Esophagus muscularis mucosa (tissue), 4 donors: ENCODE measurements around the gene DCAF4. TPM values are rescaled to one million over a fixed set of nuclear protein-coding genes. Genes with fewer than 3 reads are reported as not detected.
A peak's percentile ranks its signal among the peaks of the same experiment; 100 is the strongest.
"Not testable (repeated sequence)": the region's sequence is repeated elsewhere in the genome, so short reads cannot be mapped to it uniquely, and the experiment has no call there.

ENCODE experiments used
- DNase-seq: peaks from one replicate; pipeline ENCODE4 v3.0.0-alpha.2; 2017; ENCODE audit errors: extremely low spot score
- H3K27ac ChIP-seq, 4 donors: fragments of 200-600 bp; sonication (generic); replicated peaks in 1 of 4; 1 replicate in 3 of 4; 2 replicates in 1 of 4; pipeline ENCODE4 v1.5.1; 2016 to 2019; ENCODE audit warnings: mild to moderate bottlenecking in 1 of 4
- H3K27me3 ChIP-seq, 4 donors: fragments of 200-600 bp; sonication (generic); one replicate each; pipeline versions ENCODE4 v1.5.1 to v1.6.0; 2016 to 2019
- H3K36me3 ChIP-seq, 4 donors: fragments of 200-600 bp; sonication (generic); one replicate each; pipeline ENCODE4 v1.5.1; 2016 to 2019
- H3K4me1 ChIP-seq, 4 donors: fragments of 200-600 bp; sonication (generic); one replicate each; pipeline ENCODE4 v1.5.1; 2016 to 2019
- H3K4me3 ChIP-seq, 4 donors: fragments of 200-600 bp; sonication (generic); 1 replicate in 2 of 4; 2 replicates in 2 of 4; pipeline ENCODE4 v1.5.1; 2016 to 2019; ENCODE audit warnings: mild to moderate bottlenecking in 4 of 4, moderate library complexity in 1 of 4
- H3K9me3 ChIP-seq, 4 donors: fragments of 200-600 bp; sonication (generic); 1 replicate in 3 of 4; 2 replicates in 1 of 4; pipeline ENCODE4 v1.5.1; 2016 to 2019
- EP300 ChIP-seq: sonication (generic); formaldehyde crosslinking; IDR thresholded peaks from one replicate; pipeline ENCODE4 v1.6.1; 2017; ENCODE audit warnings: antibody characterized with exemption
- POLR2A ChIP-seq: fragments of 450-650 bp; IDR thresholded peaks from one replicate; pipeline ENCODE4 v1.6.1; 2017; ENCODE audit warnings: antibody characterized with exemption, moderate library complexity, mild to moderate bottlenecking, low read depth
- POLR2AphosphoS5 ChIP-seq, 2 donors: sonication (generic); formaldehyde crosslinking; IDR thresholded peaks; one replicate each; pipeline ENCODE4 v1.6.1; 2017; ENCODE audit warnings: antibody characterized with exemption in 2 of 2
- WGBS: methylation state at CpG from one replicate; pipeline ENCODE4 v1.1.5; 2018; 5-methylcytosine and 5-hydroxymethylcytosine counted together
- intact Hi-C: fragments of 100-400 bp; cut with DNase I; formaldehyde crosslinking; loops from one replicate; pipeline ENCODE4 v1.15.1; 2023
- total RNA-seq, 4 donors: library from RNA; depleted of rRNA; stranded (reverse); fragments of >200 nt; gene quantifications; one replicate each; pipeline versions ENCODE4 v1.1.0 to v1.2.1, GENCODE V29; 2016
- TF ChIP-seq, protein P1 (sequence below), 3 experiments: fragments of 200-600 bp in 2 of 3; fragments of 450-650 bp in 1 of 3; sonication (generic) in 2 of 3; IDR thresholded peaks; one replicate each; pipeline ENCODE4 v1.5.1; 2017 to 2019; ENCODE audit warnings: antibody characterized with exemption in 3 of 3, mild to moderate bottlenecking in 2 of 3, moderate library complexity in 1 of 3

Gene DCAF4
- total RNA-seq, 4 donors from 2014 or later = 10.9 to 18.7 (median 14.7) TPM

- TF ChIP-seq EP300 (no peak), POLR2AphosphoS5 (IDR thresholded peaks at IDR 0.05) (no peak), POLR2A (no peak)
- TF ChIP-seq, protein P1, sequence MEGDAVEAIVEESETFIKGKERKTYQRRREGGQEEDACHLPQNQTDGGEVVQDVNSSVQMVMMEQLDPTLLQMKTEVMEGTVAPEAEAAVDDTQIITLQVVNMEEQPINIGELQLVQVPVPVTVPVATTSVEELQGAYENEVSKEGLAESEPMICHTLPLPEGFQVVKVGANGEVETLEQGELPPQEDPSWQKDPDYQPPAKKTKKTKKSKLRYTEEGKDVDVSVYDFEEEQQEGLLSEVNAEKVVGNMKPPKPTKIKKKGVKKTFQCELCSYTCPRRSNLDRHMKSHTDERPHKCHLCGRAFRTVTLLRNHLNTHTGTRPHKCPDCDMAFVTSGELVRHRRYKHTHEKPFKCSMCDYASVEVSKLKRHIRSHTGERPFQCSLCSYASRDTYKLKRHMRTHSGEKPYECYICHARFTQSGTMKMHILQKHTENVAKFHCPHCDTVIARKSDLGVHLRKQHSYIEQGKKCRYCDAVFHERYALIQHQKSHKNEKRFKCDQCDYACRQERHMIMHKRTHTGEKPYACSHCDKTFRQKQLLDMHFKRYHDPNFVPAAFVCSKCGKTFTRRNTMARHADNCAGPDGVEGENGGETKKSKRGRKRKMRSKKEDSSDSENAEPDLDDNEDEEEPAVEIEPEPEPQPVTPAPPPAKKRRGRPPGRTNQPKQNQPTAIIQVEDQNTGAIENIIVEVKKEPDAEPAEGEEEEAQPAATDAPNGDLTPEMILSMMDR (IDR thresholded peaks at IDR 0.05) = no peak
- Histone ChIP-seq H3K9me3 (no peaks in the 10 kb centered on the region), H3K4me3 (no peak overlapping the region), H3K27me3 (no peaks in the 10 kb centered on the region), H3K4me1 (no peaks in the 10 kb centered on the region), H3K36me3 (peaks cover 10 to 74% (median 39%) of the 10 kb centered on the region in 4 donors), H3K27ac (no peak overlapping the region)
- intact Hi-C loops = loop anchor here (1.0 kb wide), 1 partner anchor 431 kb away; no protein-coding TSS in a partner anchor
- DNase-seq = no peak
- 89% methylated on average over 8 of the region's 9 CpGs for WGBS
Observed at GRCh38 chr14:72947366-72948160, 21.3 kb downstream of the DCAF4 start.

DNA sequence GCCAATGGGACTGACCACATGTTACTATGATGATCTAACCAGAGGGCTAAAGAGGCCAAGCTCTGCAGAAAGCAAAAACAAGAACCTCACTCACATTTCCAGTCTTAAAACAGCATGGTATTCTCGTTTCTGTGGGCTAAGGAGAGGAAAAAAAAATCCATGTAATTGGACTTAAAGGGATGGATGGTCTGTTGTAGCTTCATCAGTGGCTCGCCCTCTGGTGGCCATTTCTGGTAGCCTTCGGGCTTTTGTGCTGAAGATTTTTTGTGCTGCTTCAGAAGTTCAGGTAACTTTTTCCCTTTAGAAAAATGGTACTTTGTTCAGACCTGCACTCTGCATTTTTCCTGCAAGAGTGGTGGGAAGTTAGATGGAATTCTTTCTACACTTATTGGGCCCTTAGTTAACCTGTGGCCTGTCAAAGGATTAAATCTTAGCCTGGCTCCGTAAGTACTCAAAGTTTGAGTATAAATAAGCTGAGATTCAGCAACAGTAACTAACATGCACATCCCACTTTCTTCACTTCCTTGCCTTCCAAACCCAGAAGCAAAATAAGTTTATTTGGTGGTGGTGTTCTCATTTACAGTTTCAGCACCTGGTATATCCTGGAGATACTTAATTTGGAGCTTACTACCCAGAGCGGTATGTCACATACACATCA lies 22.3 kb downstream of the DCAF4 start:
- H3K27me3 ChIP-seq = no peaks in the 10 kb centered on the region
- H3K4me3 ChIP-seq = no peak overlapping the region
- intact Hi-C loops = loop anchor here (1.0 kb wide), 1 partner anchor 432 kb away; no protein-coding TSS in a partner anchor
- TF ChIP-seq, protein P1 (IDR thresholded peaks at IDR 0.05) = peak; percentile 71 to 90 (median 85)
- no peak for TF ChIP-seq EP300
- WGBS = 44% methylated on average over 5 of the region's 5 CpGs
- H3K27ac ChIP-seq = no peak overlapping the region
- H3K4me1 ChIP-seq = no peaks in the 10 kb centered on the region
- DNase-seq = no peak
- peaks cover 3 to 63% (median 29%) of the 10 kb centered on the region in 4 donors for H3K36me3 ChIP-seq
- H3K9me3 ChIP-seq = no peaks in the 10 kb centered on the region

DNA sequence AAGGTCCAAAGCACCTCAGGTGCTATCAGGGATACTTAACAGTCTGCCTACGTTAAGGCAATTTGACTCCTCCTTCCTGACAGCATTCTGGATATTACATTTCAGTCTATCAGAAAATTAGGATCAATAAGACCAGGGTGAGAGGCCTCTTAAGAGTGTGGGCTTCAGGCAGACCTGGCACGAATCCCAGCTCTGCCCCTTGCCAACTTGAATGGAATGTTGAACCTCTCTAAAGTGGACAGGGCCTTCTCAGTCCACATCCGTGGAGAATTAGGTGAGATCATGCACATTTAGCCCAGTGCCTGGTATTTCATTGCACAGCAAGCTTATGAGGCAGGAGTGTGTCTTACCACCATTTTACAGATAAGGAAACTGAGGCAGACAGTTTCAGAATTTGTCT lies 25.9 kb downstream of the DCAF4 start:
- Histone ChIP-seq H3K4me1 (no peaks in the 10 kb centered on the region), H3K36me3 (peaks cover 26 to 69% (median 42%) of the 10 kb centered on the region in 4 donors), H3K9me3 (no peaks in the 10 kb centered on the region), H3K27me3 (no peaks in the 10 kb centered on the region), H3K4me3 (no peak overlapping the region), H3K27ac (no peak overlapping the region)
- TF ChIP-seq POLR2AphosphoS5 (IDR thresholded peaks at IDR 0.05) (no peak), POLR2A (no peak), EP300 (no peak)
- TF ChIP-seq, protein P1 (IDR thresholded peaks at IDR 0.05) = no peak
- 81% methylated on average over 3 of the region's 3 CpGs for WGBS
- intact Hi-C loops = no loop called here
- no peak for DNase-seq

DNA sequence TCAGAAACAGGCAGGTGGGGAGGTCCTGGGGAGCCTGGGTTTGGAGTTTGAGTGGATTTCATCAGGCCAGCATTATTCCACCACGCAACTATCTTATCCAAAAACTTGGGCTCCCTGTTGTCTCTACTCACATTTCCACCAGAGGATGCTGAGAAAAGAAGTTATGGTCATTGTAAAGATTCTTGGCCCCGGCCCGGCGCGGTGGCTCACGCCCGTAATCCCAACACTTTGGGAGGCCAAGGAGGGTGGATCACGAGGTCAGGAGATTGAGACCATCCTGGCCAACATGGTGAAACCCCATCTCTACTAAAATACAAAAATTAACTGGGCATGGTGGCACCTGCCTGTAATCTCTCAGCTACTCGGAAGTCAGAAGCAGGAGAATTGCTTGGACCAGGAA lies 30.5 kb downstream of the DCAF4 start:
- H3K27me3 ChIP-seq, DNase-seq, H3K27ac ChIP-seq, H3K4me1 ChIP-seq, intact Hi-C loops, H3K9me3 ChIP-seq, H3K4me3 ChIP-seq: not testable (repeated sequence)
- peaks cover 34 to 87% (median 67%) of the 10 kb centered on the region in 4 donors for H3K36me3 ChIP-seq
- WGBS = 99% methylated on average over 9 of the region's 9 CpGs

DNA sequence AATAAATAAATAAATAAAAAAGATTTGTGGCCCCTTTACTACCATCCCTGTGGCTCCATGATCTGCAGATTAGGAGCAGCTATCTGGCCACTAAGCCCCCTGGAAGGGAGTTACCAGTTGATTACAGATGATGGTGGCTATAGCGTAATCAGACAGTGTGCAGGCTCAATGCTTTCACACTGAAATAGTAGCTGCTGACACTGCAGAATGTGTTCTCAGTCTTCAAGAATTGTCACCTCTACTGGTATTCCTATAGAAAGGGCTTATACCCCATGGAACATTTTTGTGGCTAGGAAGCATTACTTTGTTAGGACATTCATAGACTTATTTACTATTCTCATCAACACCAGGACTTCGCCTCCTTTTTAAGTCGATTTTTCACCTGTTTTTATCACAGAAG lies 30.9 kb downstream of the DCAF4 start:
- Histone ChIP-seq H3K27me3 (no peaks in the 10 kb centered on the region), H3K4me1 (no peaks in the 10 kb centered on the region), H3K9me3 (no peaks in the 10 kb centered on the region), H3K4me3 (no peak overlapping the region), H3K27ac (no peak overlapping the region), H3K36me3 (peaks cover 34 to 84% (median 63%) of the 10 kb centered on the region in 4 donors)
- WGBS = 93% methylated on average over 3 of the region's 3 CpGs
- intact Hi-C loops = no loop called here
- no peak for TF ChIP-seq EP300
- DNase-seq = no peak
